ENCODE results near the gene ARL3. TPM values are rescaled to one million over a fixed set of nuclear protein-coding genes. Genes with fewer than 3 reads are reported as not detected.

Gene ARL3
- total and polyA plus RNA-seq, 4 experiments from 2014 or later: 3.7 to 7.3 (median 4.9) TPM

DNA sequence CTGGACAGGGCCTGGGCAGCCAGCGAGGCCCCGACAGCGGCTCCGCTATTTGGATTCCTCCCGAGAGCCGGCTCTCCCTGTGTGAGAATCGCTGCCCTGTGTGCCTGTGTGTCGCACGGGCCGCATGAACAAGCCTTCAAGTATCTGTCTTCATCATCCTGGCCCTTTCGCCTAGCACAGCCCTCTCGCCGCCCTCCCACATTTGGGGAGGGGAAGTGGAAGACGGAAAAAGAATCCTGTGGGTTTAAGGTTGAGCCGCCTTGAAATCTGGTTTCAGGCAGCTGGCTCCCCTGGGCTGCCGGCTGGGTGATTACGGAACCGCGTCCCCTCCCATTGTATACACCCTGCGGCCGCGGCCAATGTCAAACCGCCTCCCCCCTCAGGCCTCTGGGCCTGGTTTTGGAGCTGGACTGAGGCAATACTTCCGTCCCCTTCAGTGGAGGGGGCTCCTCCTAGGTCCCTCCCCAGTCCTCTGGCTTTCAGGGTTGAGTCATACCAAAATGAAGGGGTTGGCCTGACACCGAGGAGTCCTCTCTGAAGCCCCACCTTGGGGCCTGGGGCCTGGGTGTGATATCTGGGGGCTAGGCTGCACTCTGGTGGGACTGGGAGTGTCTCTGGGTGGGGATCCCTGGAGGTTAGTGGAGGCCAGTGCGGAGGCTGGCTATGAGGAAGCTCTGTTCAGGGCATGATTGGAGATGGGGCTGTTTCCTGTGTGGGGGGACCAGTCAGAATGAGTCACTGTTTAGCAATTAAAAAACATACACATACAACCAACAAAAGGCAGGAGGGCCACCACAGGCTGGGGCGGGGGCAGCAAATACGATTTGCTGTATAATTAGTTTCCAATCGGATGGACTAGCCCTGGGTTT is 68.2 kb downstream of the ARL3 start:
- Histone ChIP-seq H3K4me1 (ENCODE audit: insufficient read depth, low read length) (peaks cover 53% of the 10 kb centered on the region), H3K27ac (ENCODE audit: low read depth, low read length) (peak overlapping the region; percentile 82), H3K4me3 (ENCODE audit: low read length in 2 of 2) (peak overlapping the region; percentile 79 to 80), H3K36me3 (ENCODE audit: insufficient read depth, low read length) (no peaks in the 10 kb centered on the region), H3K27me3 (ENCODE audit: insufficient read depth, low read length) (no peaks in the 10 kb centered on the region), H3K9me3 (ENCODE audit: control insufficient read depth in 1 of 2, low read length in 2 of 2) (no peaks in the 10 kb centered on the region)
- Mint-ChIP-seq H3K27ac (peak overlapping the region; percentile 95 to 100 (median 96)), H3K9me3 (no peaks in the 10 kb centered on the region), H3K4me3 (peak overlapping the region; percentile 93 to 100 (median 96)), H3K36me3 (peaks cover 4 to 29% of the 10 kb centered on the region in 2 donors), H3K4me1 (peaks cover 31 to 73% (median 48%) of the 10 kb centered on the region in 4 donors), H3K27me3 (no peaks in the 10 kb centered on the region)
- CTCF ChIA-PET (ENCODE audit: partially characterized antibody): interaction anchor here (0.6 to 4.1 kb wide), 8 partner anchors 14 to 142 kb away, joined by 3 to 44 read pairs (median 20); partner anchors contain the start of genes ARL3, SFXN2 and SUFU
- POLR2A ChIA-PET (ENCODE audit: partially characterized antibody): interaction anchor here (0.8 to 21.9 kb wide), 30 partner anchors 11 to 1603 kb away, joined by 3 to 431 read pairs (median 8); partner anchors contain the start of genes ACTR1A, ARL3, BORCS7 and C10orf95
- intact Hi-C loops (cut with micrococcal nuclease): loop anchor here (1.0 to 10.0 kb wide), 7 partner anchors 15 to 1479 kb away; partner anchors contain the start of genes ARL3, OGA, SFR1 and SFXN2
- DNase-seq: peak; percentile 65 to 92 (median 69)

GRCh38 chr10:102645388-102645740 is 68.8 kb downstream of the ARL3 start:
- peak overlapping the region; percentile 82 for H3K27ac ChIP-seq (ENCODE audit: low read depth, low read length)
- DNase-seq: peak; percentile 46 to 69 (median 53)
- H3K4me3 ChIP-seq (ENCODE audit: low read length in 2 of 2): peak overlapping the region; percentile 79 to 80
- no peaks in the 10 kb centered on the region for H3K9me3 Mint-ChIP-seq
- peaks cover 47% of the 10 kb centered on the region for H3K4me1 ChIP-seq (ENCODE audit: insufficient read depth, low read length)
- no peaks in the 10 kb centered on the region for H3K36me3 ChIP-seq (ENCODE audit: insufficient read depth, low read length)
- H3K4me3 Mint-ChIP-seq: peak overlapping the region; percentile 93 to 100 (median 96)
- peaks cover 29 to 67% (median 42%) of the 10 kb centered on the region in 4 donors for H3K4me1 Mint-ChIP-seq
- intact Hi-C loops (cut with micrococcal nuclease): loop anchor here (1.0 to 10.0 kb wide), 3 partner anchors 29 to 1479 kb away; partner anchors contain the start of genes OGA and SFR1
- no peaks in the 10 kb centered on the region for H3K9me3 ChIP-seq (ENCODE audit: control insufficient read depth in 1 of 2, low read length in 2 of 2)
- H3K27me3 ChIP-seq (ENCODE audit: insufficient read depth, low read length): no peaks in the 10 kb centered on the region
- H3K27me3 Mint-ChIP-seq: no peaks in the 10 kb centered on the region
- peak overlapping the region; percentile 95 to 100 (median 96) for H3K27ac Mint-ChIP-seq
- POLR2A ChIA-PET (ENCODE audit: partially characterized antibody): interaction anchor here (0.9 to 21.9 kb wide), 30 partner anchors 11 to 1603 kb away, joined by 3 to 431 read pairs (median 8); partner anchors contain the start of genes ACTR1A, ARL3, BORCS7 and C10orf95
- peaks cover 4 to 29% of the 10 kb centered on the region in 2 donors for H3K36me3 Mint-ChIP-seq
- CTCF ChIA-PET (ENCODE audit: partially characterized antibody): interaction anchor here (0.6 to 4.1 kb wide), 13 partner anchors 9 to 141 kb away, joined by 3 to 44 read pairs (median 9); partner anchors contain the start of genes ARL3, SFXN2 and SUFU

- Histone ChIP-seq H3K9me3 (ENCODE audit: control insufficient read depth in 1 of 2, low read length in 2 of 2) (no peaks in the 10 kb centered on the region), H3K27me3 (ENCODE audit: insufficient read depth, low read length) (no peaks in the 10 kb centered on the region), H3K4me1 (ENCODE audit: insufficient read depth, low read length) (peaks cover 41% of the 10 kb centered on the region), H3K36me3 (ENCODE audit: insufficient read depth, low read length) (no peaks in the 10 kb centered on the region), H3K4me3 (ENCODE audit: low read length in 2 of 2) (peak overlapping the region; percentile 79 to 80), H3K27ac (ENCODE audit: low read depth, low read length) (peak overlapping the region; percentile 82)
- intact Hi-C loops (cut with micrococcal nuclease): loop anchor here (1.0 to 10.0 kb wide), 5 partner anchors 29 to 1480 kb away; partner anchors contain the start of genes NOLC1, OGA, SFR1 and STN1
- no peaks in the 10 kb centered on the region for H3K9me3 Mint-ChIP-seq
- H3K27ac Mint-ChIP-seq: peak overlapping the region; percentile 95 to 100 (median 96)
- DNase-seq: peak; percentile 78 to 85 (median 82)
- POLR2A ChIA-PET (ENCODE audit: partially characterized antibody): interaction anchor here (0.8 to 21.9 kb wide), 36 partner anchors 10 to 1602 kb away, joined by 3 to 431 read pairs (median 6); partner anchors contain the start of genes ACTR1A, ARL3, BORCS7 and C10orf95
- H3K4me3 Mint-ChIP-seq: peak overlapping the region; percentile 93 to 100 (median 96)
- peaks cover 29 to 63% (median 38%) of the 10 kb centered on the region in 4 donors for H3K4me1 Mint-ChIP-seq
- CTCF ChIA-PET (ENCODE audit: partially characterized antibody): interaction anchor here (0.9 to 4.1 kb wide), 14 partner anchors 10 to 141 kb away, joined by 3 to 44 read pairs (median 8); partner anchors contain the start of genes ARL3, SFXN2 and SUFU
- peaks cover 4 to 27% of the 10 kb centered on the region in 2 donors for H3K36me3 Mint-ChIP-seq
- no peaks in the 10 kb centered on the region for H3K27me3 Mint-ChIP-seq
These were observed 69.4 kb downstream of the ARL3 start for GRCh38 chr10:102644646-102645387.

DNA sequence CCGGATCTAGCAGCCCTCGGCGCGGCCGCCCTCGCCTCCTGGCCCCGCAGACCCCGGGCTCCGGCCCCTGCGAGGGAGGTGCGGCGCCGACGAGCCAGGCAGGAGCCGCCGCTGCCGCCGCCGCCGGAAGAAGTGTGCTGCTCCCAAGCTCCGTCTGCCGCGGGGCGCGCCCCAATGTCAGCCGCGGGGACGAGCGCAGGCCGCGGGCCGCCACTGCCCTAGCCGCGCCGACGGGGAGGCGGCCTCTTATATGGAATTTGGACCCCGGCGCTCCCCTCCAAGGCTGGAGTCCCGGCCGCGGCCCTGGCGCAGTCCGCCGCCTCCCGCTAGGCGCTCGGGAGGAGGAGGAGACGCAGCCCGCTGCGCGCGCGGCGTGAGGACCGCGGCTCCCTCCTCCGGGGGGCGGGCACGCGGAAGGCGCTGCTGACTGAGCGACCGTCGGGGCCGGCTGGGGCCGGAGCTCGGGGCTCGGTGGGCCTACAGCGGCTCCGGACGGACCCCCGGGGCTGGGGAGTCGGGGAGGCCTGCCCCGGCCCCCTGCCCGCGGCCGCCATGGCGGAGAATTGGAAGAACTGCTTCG is 70.0 kb downstream of the ARL3 start, which contains the start of gene TRIM8:
TRIM8 (plus strand) TSS at position 414 of the 580 bp plus-strand sequence; CDS start at position 553, 139 bp downstream.
- POLR2A ChIA-PET (ENCODE audit: partially characterized antibody): interaction anchor here (0.7 to 21.9 kb wide), 36 partner anchors 10 to 1601 kb away, joined by 3 to 431 read pairs (median 6); partner anchors contain the start of genes ACTR1A, ARL3, BORCS7 and C10orf95
- Histone ChIP-seq H3K4me3 (ENCODE audit: low read length in 2 of 2) (peak within 1 kb of the TSS; percentile 79 to 80), H3K9me3 (ENCODE audit: control insufficient read depth in 1 of 2, low read length in 2 of 2) (no peaks in the 10 kb centered on the region), H3K27ac (ENCODE audit: low read depth, low read length) (peak within 1 kb of the TSS; percentile 94), H3K4me1 (ENCODE audit: insufficient read depth, low read length) (peaks cover 34% of the 10 kb centered on the region), H3K27me3 (ENCODE audit: insufficient read depth, low read length) (no peaks in the 10 kb centered on the region), H3K36me3 (ENCODE audit: insufficient read depth, low read length) (no peaks in the 10 kb centered on the region)
- Mint-ChIP-seq H3K4me3 (peak within 1 kb of the TSS; percentile 93 to 100 (median 96)), H3K27ac (peak within 1 kb of the TSS; percentile 96 to 100 (median 96)), H3K36me3 (peaks cover 4 to 27% of the 10 kb centered on the region in 2 donors), H3K4me1 (peaks cover 29 to 59% (median 35%) of the 10 kb centered on the region in 4 donors), H3K27me3 (no peaks in the 10 kb centered on the region), H3K9me3 (no peaks in the 10 kb centered on the region)
- intact Hi-C loops (cut with micrococcal nuclease): loop anchor here (5.0 to 10.0 kb wide), 3 partner anchors 492 to 1481 kb away; partner anchors contain the start of genes NOLC1, SFR1 and STN1
- peak; percentile 61 to 73 (median 66) for DNase-seq
- CTCF ChIA-PET (ENCODE audit: partially characterized antibody): interaction anchor here (1.0 to 4.1 kb wide), 13 partner anchors 9 to 140 kb away, joined by 3 to 44 read pairs (median 9); partner anchors contain the start of genes ARL3, SFXN2 and SUFU

- POLR2A ChIA-PET (ENCODE audit: partially characterized antibody): interaction anchor here (0.7 to 21.9 kb wide), 27 partner anchors 9 to 523 kb away, joined by 3 to 431 read pairs (median 16); partner anchors contain the start of genes ACTR1A, ARL3, C10orf95 and FBXL15
- peak; percentile 24 to 66 (median 52) for DNase-seq
These were observed 70.7 kb downstream of the ARL3 start for GRCh38 chr10:102643336-102644065.

More at GRCh38 chr10:102643336-102644065, 70.7 kb downstream of the ARL3 start:
- CTCF ChIA-PET (ENCODE audit: partially characterized antibody): interaction anchor here (1.0 to 4.1 kb wide), 11 partner anchors 8 to 140 kb away, joined by 3 to 44 read pairs (median 10); partner anchors contain the start of genes ARL3, SFXN2 and SUFU
- Mint-ChIP-seq H3K27ac (peak overlapping the region in 6 of 7 donors; percentile 89 to 96 (median 96)), H3K4me3 (peak overlapping the region; percentile 91 to 97 (median 92)), H3K27me3 (no peaks in the 10 kb centered on the region), H3K36me3 (peaks cover 0 to 24% of the 10 kb centered on the region in 2 donors), H3K9me3 (no peaks in the 10 kb centered on the region), H3K4me1 (peaks cover 22 to 53% (median 29%) of the 10 kb centered on the region in 4 donors)
- H3K9me3 ChIP-seq (ENCODE audit: control insufficient read depth in 1 of 2, low read length in 2 of 2): no peaks in the 10 kb centered on the region
- no peaks in the 10 kb centered on the region for H3K27me3 ChIP-seq (ENCODE audit: insufficient read depth, low read length)
- H3K27ac ChIP-seq (ENCODE audit: low read depth, low read length): peak overlapping the region; percentile 94
- H3K4me3 ChIP-seq (ENCODE audit: low read length in 2 of 2): peak overlapping the region; percentile 47 to 78
- intact Hi-C loops (cut with micrococcal nuclease): loop anchor here (2.0 to 10.0 kb wide), 4 partner anchors 31 to 1481 kb away; partner anchors contain the start of genes NOLC1, SFR1 and STN1
- peaks cover 28% of the 10 kb centered on the region for H3K4me1 ChIP-seq (ENCODE audit: insufficient read depth, low read length)
- no peaks in the 10 kb centered on the region for H3K36me3 ChIP-seq (ENCODE audit: insufficient read depth, low read length)

Data from CD4-positive, alpha-beta memory T cell (primary cell).